Urinary bladder (tissue), 4 donors: ENCODE measurements around the gene DDX49. TPM values are rescaled to one million over a fixed set of nuclear protein-coding genes. Genes with fewer than 3 reads are reported as not detected.
"Not testable (repeated sequence)": the region's sequence is repeated elsewhere in the genome, so short reads cannot be mapped to it uniquely, and the experiment has no call there.

ENCODE experiments used
- DNase-seq: peaks from one replicate; pipeline ENCODE4 v3.0.0-alpha.2; 2015; ENCODE audit errors: extremely low spot score
- H3K27ac ChIP-seq: one replicate; pipeline ENCODE4 v1.5.1; 2013; ENCODE audit warnings: low read depth, mild to moderate bottlenecking, moderate library complexity
- H3K36me3 ChIP-seq: one replicate; pipeline ENCODE4 v1.6.1; 2013; ENCODE audit warnings: mild to moderate bottlenecking, moderate library complexity; ENCODE audit not compliant: insufficient read depth
- H3K4me1 ChIP-seq: one replicate; pipeline ENCODE4 v1.6.1; 2013; ENCODE audit warnings: mild to moderate bottlenecking, moderate library complexity; ENCODE audit not compliant: insufficient read depth
- H3K4me3 ChIP-seq: one replicate; pipeline ENCODE4 v1.5.1; 2013; ENCODE audit warnings: low read depth, low read length
- WGBS: extraction: QIAGEN DNeasy Blood & Tissue Kit; methylation state at CpG from one replicate; pipeline ENCODE4 v1.1.7; 2013; 5-methylcytosine and 5-hydroxymethylcytosine counted together
- polyA plus RNA-seq: library from polyadenylated mRNA; stranded (reverse); fragments of 200-250 nt; gene quantifications from one replicate; pipeline ENCODE4 v1.2.3, GENCODE V29; 2013
- total RNA-seq: library from RNA; depleted of rRNA; stranded (reverse); fragments of >200 nt; gene quantifications from one replicate; pipeline ENCODE4 v1.2.3, GENCODE V29; 2014
- donor health status: healthy with polysubstance abuse.
- donor health status: healthy.

Gene DDX49
- total and polyA plus RNA-seq, 2 donors, result 22.2 to 54.0 TPM

DNA sequence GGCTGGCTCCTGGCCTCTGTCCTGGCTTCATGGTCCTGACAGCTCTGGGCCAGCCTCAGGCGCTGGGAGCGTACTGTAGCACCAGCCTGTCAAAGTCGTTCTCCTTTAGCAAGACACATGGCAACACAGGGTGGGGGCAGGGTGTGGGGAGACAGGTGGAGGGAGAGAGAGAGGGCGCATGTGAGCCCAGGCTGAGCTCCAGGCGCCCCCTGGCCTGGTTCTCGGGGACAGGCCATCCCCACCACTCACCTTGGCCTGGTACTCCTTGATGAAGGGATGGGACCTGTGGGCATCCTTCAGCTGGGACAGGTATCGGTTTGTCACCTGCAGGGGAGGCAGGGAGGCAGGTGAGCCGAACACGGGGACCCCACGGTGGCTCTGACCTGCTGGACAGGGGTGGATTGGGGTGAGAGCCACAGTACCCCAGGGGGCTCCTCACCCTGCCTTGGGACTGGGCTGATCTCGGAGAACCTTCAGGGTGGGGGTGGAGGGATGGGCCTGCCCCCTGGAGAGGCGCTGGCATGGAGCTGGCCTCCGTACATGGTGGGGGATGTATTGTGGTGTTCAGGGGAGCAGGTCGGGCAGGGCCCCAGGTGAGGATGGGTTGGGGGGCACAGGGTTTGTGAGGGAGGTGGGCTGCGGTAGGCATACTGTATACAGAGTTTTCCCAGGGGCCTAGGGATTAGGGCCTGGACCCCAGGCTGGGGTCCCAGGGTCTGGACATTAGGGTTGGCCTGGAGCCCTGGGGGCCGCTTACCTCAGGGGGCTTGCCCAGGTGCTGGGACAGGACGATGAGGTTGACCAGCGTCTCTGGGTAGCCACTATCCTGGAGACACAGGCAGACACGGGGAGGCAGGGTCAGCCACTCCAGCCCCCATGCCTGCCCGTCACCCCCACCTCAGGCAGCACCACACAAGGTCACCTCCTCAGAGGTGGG lies 19.6 kb upstream of the DDX49 start:
- Histone ChIP-seq H3K36me3 (peaks cover 3% of the 10 kb centered on the region), H3K4me3 (no peak overlapping the region), H3K4me1 (peaks cover 5% of the 10 kb centered on the region), H3K27ac (no peak overlapping the region)
- DNase-seq, result no peak
- WGBS, result 87% methylated on average over 20 of the region's 20 CpGs

DNA sequence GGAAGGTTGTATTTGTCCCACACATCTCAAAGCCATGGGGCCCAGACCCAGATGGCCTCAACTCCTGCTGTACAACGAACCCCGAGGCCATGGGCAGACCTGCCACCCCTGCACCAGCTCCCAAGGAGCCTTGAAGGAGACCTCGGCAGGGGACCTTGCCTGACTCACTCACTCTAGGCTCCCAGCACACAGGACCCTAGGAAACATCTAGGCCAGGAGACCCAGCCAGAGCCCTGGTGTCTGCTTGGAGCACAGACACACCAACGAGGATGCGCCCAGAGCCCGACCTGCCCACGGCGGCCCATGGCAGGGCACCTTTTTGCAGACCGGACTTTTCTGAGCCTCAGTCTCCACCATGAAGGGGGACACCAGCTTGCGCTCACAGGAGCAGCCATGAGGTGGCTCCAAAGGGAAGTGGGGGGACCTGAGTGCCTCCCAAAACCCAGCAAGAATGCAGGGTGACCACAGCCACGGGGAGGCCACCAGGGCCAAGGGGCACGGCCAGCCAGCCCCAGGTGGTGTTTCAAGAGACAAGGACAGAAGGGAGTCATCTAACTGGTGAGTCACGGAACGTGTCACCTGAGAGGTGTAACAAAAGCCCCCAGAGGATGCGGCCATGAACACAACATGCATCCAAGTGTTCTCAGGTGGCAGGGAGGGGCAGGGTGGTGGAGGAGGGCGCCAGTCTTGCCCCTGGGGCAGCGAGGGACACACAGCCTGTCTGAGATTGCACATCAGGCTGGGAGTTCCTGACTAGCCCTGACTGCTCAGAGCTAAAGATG lies 18.6 kb upstream of the DDX49 start:
- DNase-seq, result no peak
- H3K27ac ChIP-seq, result no peak overlapping the region
- no peak overlapping the region for H3K4me3 ChIP-seq
- no peaks in the 10 kb centered on the region for H3K4me1 ChIP-seq
- peaks cover 3% of the 10 kb centered on the region for H3K36me3 ChIP-seq
- WGBS, result 90% methylated on average over 17 of the region's 17 CpGs

DNA sequence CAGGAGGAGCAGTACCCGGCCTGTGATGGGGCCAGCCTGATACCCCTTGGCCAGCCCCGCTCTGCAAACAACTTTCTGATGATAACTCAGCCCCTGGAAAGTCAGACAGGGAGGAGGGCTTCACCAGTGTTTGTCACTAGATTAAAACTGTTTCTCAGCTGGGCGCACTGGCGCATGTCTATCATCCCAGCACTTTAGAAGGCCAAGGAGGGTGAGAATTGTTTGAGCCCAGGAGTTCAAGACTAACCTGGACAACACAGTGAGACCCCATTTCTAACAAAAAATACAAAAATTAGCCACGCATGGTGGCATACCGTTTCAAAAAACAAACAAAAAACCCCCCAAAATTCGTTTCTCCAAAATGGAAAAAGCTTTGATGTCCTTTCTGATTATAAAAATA lies 18.0 kb upstream of the DDX49 start:
- WGBS, result 85% methylated on average over 7 of the region's 7 CpGs
- peaks cover 3% of the 10 kb centered on the region for H3K36me3 ChIP-seq

GRCh38 chr19:18902519-18902918 lies 17.0 kb upstream of the DDX49 start:
- H3K27ac ChIP-seq, DNase-seq, H3K4me1 ChIP-seq, H3K4me3 ChIP-seq, H3K36me3 ChIP-seq: not testable (repeated sequence)
- 96% methylated on average over 5 of the region's 5 CpGs for WGBS

More for the DNA sequence above, 18.0 kb upstream of the DDX49 start:
- DNase-seq, result no peak
- Histone ChIP-seq H3K4me3 (no peak overlapping the region), H3K27ac (no peak overlapping the region), H3K4me1 (no peaks in the 10 kb centered on the region)

DNA sequence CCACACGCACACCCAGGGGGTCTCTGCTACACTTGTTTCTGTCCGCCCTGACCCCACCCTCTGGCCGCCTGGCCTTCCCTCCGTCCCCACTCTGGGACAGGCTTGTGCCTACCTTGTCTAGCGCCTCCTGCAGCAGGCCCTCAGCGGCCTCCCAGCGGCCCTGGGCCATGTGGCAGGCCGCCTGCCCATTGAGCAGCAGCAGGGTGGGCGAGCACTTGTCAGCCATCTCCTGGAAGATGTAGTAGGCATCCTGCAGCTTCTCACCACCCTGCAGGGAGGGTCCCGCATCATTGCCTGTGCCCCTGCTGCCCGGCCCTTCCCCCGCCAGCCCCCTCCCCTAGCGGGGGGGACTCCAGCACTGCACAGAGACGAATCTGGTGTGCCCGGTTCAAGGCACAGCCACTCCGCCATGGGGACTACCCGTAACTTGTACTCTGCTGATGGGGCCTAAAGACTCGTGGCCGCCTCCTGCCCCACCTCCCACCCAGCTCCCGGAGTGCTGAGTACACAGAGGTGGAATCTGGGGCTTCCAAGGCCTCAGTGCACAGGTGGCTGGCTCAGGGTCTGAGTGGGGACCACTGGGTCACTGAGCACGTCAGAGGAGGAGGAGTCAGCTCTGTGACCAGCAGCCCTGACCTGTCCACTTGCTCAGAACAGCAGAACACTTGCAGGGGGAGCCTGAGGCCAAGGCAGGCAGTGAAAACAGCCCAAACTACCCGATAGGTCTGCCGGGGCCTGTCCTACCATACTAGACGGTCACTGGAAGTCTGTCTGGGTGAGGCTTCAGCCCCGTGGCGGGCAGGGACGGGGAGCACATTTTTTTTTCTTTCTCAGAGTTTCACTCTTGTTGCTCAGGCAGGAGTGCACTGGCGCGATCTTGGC lies 16.1 kb upstream of the DDX49 start:
- no peak for DNase-seq
- 89% methylated on average over 29 of the region's 29 CpGs for WGBS
- Histone ChIP-seq H3K36me3 (peaks cover 3% of the 10 kb centered on the region), H3K4me3 (no peak overlapping the region), H3K4me1 (no peaks in the 10 kb centered on the region), H3K27ac (no peak overlapping the region)

DNA sequence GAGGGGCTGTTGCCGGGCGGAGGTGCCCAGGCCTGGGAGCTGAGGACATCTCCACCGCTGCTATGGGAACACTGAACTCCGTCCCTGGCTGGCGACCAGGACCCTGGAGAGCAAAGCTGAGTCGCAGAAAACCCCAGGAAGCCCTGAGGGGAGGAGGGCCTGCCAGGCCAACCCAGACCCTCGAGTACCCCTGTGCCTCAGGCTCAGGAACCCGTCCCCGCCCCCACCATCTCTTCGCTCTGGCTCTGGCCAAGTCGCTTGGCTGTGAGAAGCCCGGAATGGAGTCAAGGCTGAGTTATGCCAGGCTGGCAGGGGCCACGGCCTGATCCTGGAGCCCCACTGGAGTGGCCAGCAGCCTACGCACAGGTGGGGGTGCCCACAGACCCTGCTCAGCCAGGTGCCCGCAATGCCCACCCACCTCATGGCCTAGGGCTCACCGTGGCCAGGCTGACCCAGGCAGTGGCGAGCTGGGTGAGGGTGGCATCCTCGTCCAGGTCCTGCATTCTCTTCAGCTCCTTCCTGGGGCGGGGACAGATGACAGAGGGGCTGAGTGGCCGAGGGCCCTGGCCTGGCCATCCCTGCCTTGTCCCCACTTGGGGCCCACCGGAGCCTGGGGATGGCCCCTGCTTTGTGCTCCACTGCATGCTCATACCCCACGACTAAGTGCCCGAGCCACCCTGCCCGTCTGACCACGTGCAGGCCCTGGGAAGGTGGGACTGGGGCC lies 15.0 kb upstream of the DDX49 start:
- Histone ChIP-seq H3K4me1 (no peaks in the 10 kb centered on the region), H3K27ac (no peak overlapping the region), H3K36me3 (peaks cover 3% of the 10 kb centered on the region), H3K4me3 (no peak overlapping the region)
- DNase-seq, result no peak
- 92% methylated on average over 25 of the region's 25 CpGs for WGBS

DNA sequence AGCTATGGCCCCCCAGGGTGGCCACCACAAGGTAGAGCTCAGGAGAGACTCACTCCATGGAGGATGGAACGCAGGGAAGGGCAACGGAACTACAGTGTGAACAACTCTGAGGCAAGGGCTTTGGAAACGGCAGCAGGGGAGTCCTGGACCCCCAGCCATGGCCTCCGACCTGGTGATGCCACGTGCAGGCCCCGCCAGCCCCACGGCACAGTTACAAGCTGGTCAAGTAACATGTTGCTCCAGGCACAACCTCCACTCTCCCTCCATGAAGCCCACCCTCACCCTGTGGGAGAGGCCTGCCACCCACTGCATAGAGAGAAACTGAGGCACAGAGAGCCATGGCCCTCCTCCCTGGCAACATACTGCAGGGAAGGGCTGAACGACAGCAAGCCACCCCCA lies 14.5 kb upstream of the DDX49 start:
- Histone ChIP-seq H3K4me1 (no peaks in the 10 kb centered on the region), H3K27ac (no peak overlapping the region), H3K36me3 (peaks cover 2% of the 10 kb centered on the region), H3K4me3 (no peak overlapping the region)
- 93% methylated on average over 8 of the region's 8 CpGs for WGBS
- no peak for DNase-seq

GRCh38 chr19:18905513-18906236 lies 13.8 kb upstream of the DDX49 start:
- 91% methylated on average over 26 of the region's 26 CpGs for WGBS
- no peak for DNase-seq
- H3K4me3 ChIP-seq, result no peak overlapping the region
- no peaks in the 10 kb centered on the region for H3K4me1 ChIP-seq
- H3K36me3 ChIP-seq, result no peaks in the 10 kb centered on the region
- H3K27ac ChIP-seq, result no peak overlapping the region

GRCh38 chr19:18906605-18907519 lies 12.7 kb upstream of the DDX49 start:
- H3K4me3 ChIP-seq, result no peak overlapping the region
- no peak overlapping the region for H3K27ac ChIP-seq
- 92% methylated on average over 36 of the region's 36 CpGs for WGBS
- DNase-seq, result no peak
- no peaks in the 10 kb centered on the region for H3K36me3 ChIP-seq
- H3K4me1 ChIP-seq, result no peaks in the 10 kb centered on the region

DNA sequence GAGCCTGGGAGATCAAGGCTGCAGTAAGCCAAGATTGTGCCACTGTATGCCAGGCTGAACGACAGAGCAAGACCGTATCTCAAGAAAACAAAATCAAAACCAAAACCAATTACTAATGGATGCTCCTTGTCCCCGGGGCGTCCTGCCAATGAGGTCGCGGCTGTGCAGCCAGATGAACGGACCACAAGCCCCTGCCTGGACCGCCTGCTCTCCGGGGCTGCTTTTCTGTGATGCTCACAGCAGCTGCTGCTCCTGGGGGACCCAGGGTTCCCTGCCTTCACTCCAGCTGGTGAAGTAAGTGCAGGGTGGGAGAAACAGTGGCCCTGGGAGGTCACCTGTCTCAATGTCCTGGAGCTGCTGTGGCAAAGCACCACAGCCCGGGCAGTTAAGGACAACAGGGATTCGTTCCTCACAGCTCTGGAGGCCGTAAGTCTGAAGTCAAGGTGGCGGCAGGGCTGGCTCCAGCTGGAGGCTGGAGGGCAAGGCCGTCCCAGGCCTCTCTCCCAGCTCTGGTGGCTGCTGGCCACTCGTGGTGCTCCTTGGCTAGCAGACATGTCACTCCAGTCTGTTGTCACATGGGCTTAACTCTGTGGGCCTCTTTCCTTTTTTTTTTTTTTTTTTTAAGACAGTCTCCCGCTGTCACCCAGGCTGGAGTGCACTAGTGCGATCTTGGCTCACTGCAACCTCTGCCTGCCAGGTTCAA lies 10.4 kb upstream of the DDX49 start:
- Histone ChIP-seq H3K4me1 (no peaks in the 10 kb centered on the region), H3K36me3 (no peaks in the 10 kb centered on the region)
- 86% methylated on average over 17 of the region's 17 CpGs for WGBS

DNA sequence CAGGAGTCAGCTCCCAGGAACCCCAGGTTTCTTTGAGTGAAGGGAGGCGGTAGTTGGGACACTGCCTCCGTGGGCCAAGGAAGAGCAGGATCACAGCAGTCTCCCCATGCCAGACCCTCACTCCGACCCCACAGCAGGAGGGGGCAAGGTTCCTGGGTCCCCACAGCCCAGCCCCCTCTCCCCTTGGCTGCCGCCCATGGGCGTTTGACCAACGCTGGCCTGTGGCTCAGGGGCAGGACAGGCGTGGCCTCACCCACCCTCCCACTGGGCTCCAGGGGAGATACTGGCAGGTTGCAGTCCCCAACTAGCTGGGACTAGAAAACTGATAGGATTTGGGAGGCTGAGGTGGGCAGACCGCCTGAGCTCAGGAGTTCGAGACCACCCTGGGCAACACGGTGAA lies 9.5 kb upstream of the DDX49 start:
- WGBS, result 87% methylated on average over 10 of the region's 10 CpGs
- H3K27ac ChIP-seq, result no peak overlapping the region

More for the DNA sequence above, 10.4 kb upstream of the DDX49 start:
- no peak overlapping the region for H3K4me3 ChIP-seq
- DNase-seq, result no peak
- no peak overlapping the region for H3K27ac ChIP-seq

More for the DNA sequence above, 9.5 kb upstream of the DDX49 start:
- DNase-seq, result no peak
- Histone ChIP-seq H3K4me1 (no peaks in the 10 kb centered on the region), H3K4me3 (no peak overlapping the region), H3K36me3 (no peaks in the 10 kb centered on the region)
